A549 (cell line): Measurements from ENCODE around the gene CRYZ. TPM values are rescaled to one million over a fixed set of nuclear protein-coding genes. Genes with fewer than 3 reads are reported as not detected.

ENCODE experiments used
- ATAC-seq, 2 experiments: fragments of 200-7000 bp in 1 of 2; fragments of >200 bp in 1 of 2; cut with Nextera tagmentation in 1 of 2; cut with Tn5 transposase in 1 of 2; 3 replicates each; pipeline versions ENCODE4 v1.8.0 to v1.9.1; 2018 to 2020; ENCODE audit warnings: mild to moderate bottlenecking in 1 of 2, moderate library complexity in 1 of 2
- CTCF ChIA-PET: fragments of 300-600 bp; sonication (Branson Sonifier 250); formaldehyde crosslinking; extraction: SDS; loops from one replicate; lab custom pipeline; 2021; ENCODE audit warnings: antibody characterized with exemption, inconsistent platforms; lab: Yijun Ruan, JAX
- POLR2A ChIA-PET: fragments of 350-600 bp; formaldehyde crosslinking; extraction: SDS; loops from one replicate; lab custom pipeline; 2021; ENCODE audit warnings: antibody characterized with exemption, inconsistent platforms; lab: Yijun Ruan, JAX
- DNase-seq, 2 experiments: peaks; one replicate each; pipeline versions ENCODE4 v3.0.0 to v3.0.0-alpha.2; 2011 to 2016; ENCODE audit warnings: low read depth in 1 of 2, low spot score in 1 of 2
- FAIRE-seq: peaks from 2 replicates; lab custom pipeline; 2011; peaks lifted over from hg19 to GRCh38; lab: Jason Lieb, UNC
- H3K27ac ChIP-seq, 2 experiments: fragments of >200 bp; sonication (Bioruptor Twin); formaldehyde crosslinking; 3 replicates each; pipeline ENCODE4 v1.5.1; 2016 to 2017
- H3K4me1 ChIP-seq: fragments of >200 bp; sonication (Bioruptor Twin); formaldehyde crosslinking; 3 replicates; pipeline ENCODE4 v1.6.1; 2016
- H3K4me2 ChIP-seq: fragments of >200 bp; sonication (Bioruptor Twin); formaldehyde crosslinking; 3 replicates; pipeline ENCODE4 v1.6.1; 2016
- H3K4me3 ChIP-seq: fragments of >200 bp; sonication (Bioruptor Twin); formaldehyde crosslinking; 3 replicates; pipeline ENCODE4 v1.5.1; 2016
- H3K9me3 ChIP-seq: fragments of >200 bp; sonication (Bioruptor Twin); formaldehyde crosslinking; 3 replicates; pipeline ENCODE4 v1.6.1; 2016
- BHLHE40 ChIP-seq: IDR thresholded peaks from 2 replicates; pipeline ENCODE4 v1.6.1; 2012; ENCODE audit warnings: low read depth, low read length, inconsistent platforms
- CBX2 ChIP-seq: fragments of 200-600 bp; sonication (generic); IDR thresholded peaks from 2 replicates; pipeline ENCODE4 v1.6.1; 2016; ENCODE audit warnings: low read depth, mild to moderate bottlenecking, borderline replicate concordance
- CHD2 ChIP-seq: fragments of 150-350 bp; IDR thresholded peaks from 2 replicates; pipeline ENCODE4 v1.6.1; 2014; ENCODE audit warnings: low read length; ENCODE audit not compliant: partially characterized antibody
- CHD4 ChIP-seq: fragments of 200-600 bp; sonication (generic); IDR thresholded peaks from 2 replicates; pipeline ENCODE4 v1.6.1; 2016; ENCODE audit warnings: antibody characterized with exemption, mild to moderate bottlenecking, borderline replicate concordance
- EHF ChIP-seq: fragments of 250-450 bp; sonication (Bioruptor Pico); IDR thresholded peaks from 2 replicates; pipeline ENCODE4 v1.5.0; 2020; ENCODE audit warnings: mild to moderate bottlenecking
- FOXS1 ChIP-seq: fragments of 250-450 bp; sonication (Bioruptor Pico); IDR thresholded peaks from 2 replicates; pipeline ENCODE4 v1.5.0; 2020; ENCODE audit warnings: mild to moderate bottlenecking, moderate library complexity
- HOXA7 ChIP-seq: fragments of 250-450 bp; sonication (Bioruptor Pico); IDR thresholded peaks from 2 replicates; pipeline ENCODE4 v1.5.0; 2020; ENCODE audit warnings: mild to moderate bottlenecking, moderate library complexity
- HOXB13 ChIP-seq: fragments of 250-450 bp; sonication (Bioruptor Pico); IDR thresholded peaks from 2 replicates; pipeline ENCODE4 v1.5.0; 2020; ENCODE audit warnings: low read depth, mild to moderate bottlenecking, moderate library complexity
- JUN ChIP-seq, 2 experiments: fragments of >200 bp; sonication (Bioruptor Twin); formaldehyde crosslinking; IDR thresholded peaks; 2 replicates in 1 of 2; 3 replicates in 1 of 2; pipeline ENCODE4 v1.6.1; 2016 to 2017
- JUNB ChIP-seq: fragments of >200 bp; sonication (Bioruptor Twin); formaldehyde crosslinking; IDR thresholded peaks from 2 replicates; pipeline ENCODE4 v1.6.1; 2016
- NFE2L2 ChIP-seq: fragments of 150-350 bp; conservative IDR thresholded peaks from 2 replicates; pipeline ENCODE4 v1.6.1; 2014; ENCODE audit warnings: low read length
- PHF8 ChIP-seq: fragments of 200-600 bp; sonication (generic); IDR thresholded peaks from 2 replicates; pipeline ENCODE4 v1.6.1; 2016; ENCODE audit warnings: low read depth, mild to moderate bottlenecking, antibody characterized with exemption, moderate library complexity, borderline replicate concordance
- POLR2A ChIP-seq: IDR thresholded peaks from 2 replicates; pipeline ENCODE4 v1.6.1; 2012; ENCODE audit warnings: mild to moderate bottlenecking, low read length
- RAD21 ChIP-seq, 2 experiments: fragments of >200 bp in 1 of 2; sonication (Bioruptor Twin) in 1 of 2; formaldehyde crosslinking in 1 of 2; IDR thresholded peaks in 1 of 2; conservative IDR thresholded peaks in 1 of 2; 2 replicates in 1 of 2; 3 replicates in 1 of 2; pipeline ENCODE4 v1.6.1; 2012 to 2018; ENCODE audit warnings: inconsistent platforms in 1 of 2
- RFX5 ChIP-seq: fragments of 450-650 bp; IDR thresholded peaks from 2 replicates; pipeline ENCODE4 v1.7.1; 2014; ENCODE audit warnings: antibody characterized with exemption, mild to moderate bottlenecking, moderate library complexity
- RNF2 ChIP-seq: fragments of 200-600 bp; sonication (generic); IDR thresholded peaks from 2 replicates; pipeline ENCODE4 v1.6.1; 2016; ENCODE audit warnings: low read depth, mild to moderate bottlenecking, antibody characterized with exemption, moderate library complexity, borderline replicate concordance
- SMC3 ChIP-seq: fragments of >200 bp; sonication (Bioruptor Twin); formaldehyde crosslinking; IDR thresholded peaks from 3 replicates; pipeline ENCODE4 v1.6.1; 2018; ENCODE audit warnings: inconsistent platforms
- SREBF2 ChIP-seq: fragments of 450-650 bp; IDR thresholded peaks from 2 replicates; pipeline ENCODE4 v1.6.1; 2014; ENCODE audit warnings: mild to moderate bottlenecking, moderate library complexity
- TFCP2L1 ChIP-seq: fragments of 250-450 bp; sonication (Bioruptor Pico); IDR thresholded peaks from 2 replicates; pipeline ENCODE4 v1.5.0; 2021; ENCODE audit warnings: mild to moderate bottlenecking
- TP53 ChIP-seq: fragments of 250-450 bp; sonication (Bioruptor Pico); IDR thresholded peaks from 2 replicates; pipeline ENCODE4 v1.5.0; 2021; ENCODE audit warnings: mild to moderate bottlenecking, moderate library complexity
- ZNF302 ChIP-seq: fragments of 250-450 bp; sonication (Bioruptor Pico); IDR thresholded peaks from 2 replicates; pipeline ENCODE4 v1.9.0; 2021; ENCODE audit warnings: inconsistent platforms, mild to moderate bottlenecking, moderate library complexity
- whole genome bisulfite sequencing: methylation state at CpG from one replicate; pipeline ENCODE4 v1.1.6; 2017; ENCODE audit errors: missing lambda C conversion rate; 5-methylcytosine and 5-hydroxymethylcytosine counted together
- polyA plus RNA-seq, 4 experiments: library from polyadenylated mRNA; depleted of rRNA in 3 of 4; stranded (reverse); fragments of >200 nt; fragmentation: RNase III in 1 of 4; extraction: RNeasy Plus Mini Kit Qiagen cat#74134 plus additional on column Dnase treatment in 1 of 4; gene quantifications; 2 replicates in 3 of 4; 3 replicates in 1 of 4; pipeline ENCODE4 v1.2.3, GENCODE V29; 2011 to 2017
- TF ChIP-seq, protein P1 (sequence below): fragments of 150-350 bp; IDR thresholded peaks from 2 replicates; pipeline ENCODE4 v1.6.1; 2014; ENCODE audit warnings: low read depth, mild to moderate bottlenecking, low read length
- TF ChIP-seq, protein P2 (sequence below): fragments of >200 bp; sonication (Bioruptor Twin); formaldehyde crosslinking; IDR thresholded peaks from 3 replicates; pipeline ENCODE4 v1.5.1; 2016
- TF ChIP-seq, protein P3 (sequence below): IDR thresholded peaks from 2 replicates; pipeline ENCODE4 v1.6.1; 2012; ENCODE audit warnings: low read depth, borderline replicate concordance
- TF ChIP-seq, protein P4 (sequence below): IDR thresholded peaks from 2 replicates; pipeline ENCODE4 v1.6.1; 2012
- TF ChIP-seq, protein P5 (sequence below): IDR thresholded peaks from 2 replicates; pipeline ENCODE4 v1.6.1; 2012

The CRYZ gene
- polyA plus RNA-seq, 2 of the 4 experiments (the other 2 are of a cell fraction): 99.1 to 159 TPM

DNA sequence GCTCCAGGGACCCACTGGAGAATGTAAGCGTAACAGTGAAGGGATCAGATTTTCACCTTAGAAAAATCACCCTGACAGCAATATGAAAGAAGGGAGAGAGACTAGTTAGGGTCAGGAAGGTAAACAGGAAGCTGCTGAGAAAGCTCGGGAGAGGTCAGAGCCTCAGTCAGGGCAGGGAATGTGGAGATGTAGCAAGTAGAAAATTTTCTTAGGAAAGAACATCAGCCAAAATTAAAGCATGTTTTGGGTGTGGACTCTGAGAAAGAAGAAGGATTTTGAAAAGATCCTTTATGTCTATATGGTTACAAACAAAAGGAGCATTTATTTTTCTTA, 42.5 kb downstream of the CRYZ start (continued):
- TF ChIP-seq, protein P1, sequence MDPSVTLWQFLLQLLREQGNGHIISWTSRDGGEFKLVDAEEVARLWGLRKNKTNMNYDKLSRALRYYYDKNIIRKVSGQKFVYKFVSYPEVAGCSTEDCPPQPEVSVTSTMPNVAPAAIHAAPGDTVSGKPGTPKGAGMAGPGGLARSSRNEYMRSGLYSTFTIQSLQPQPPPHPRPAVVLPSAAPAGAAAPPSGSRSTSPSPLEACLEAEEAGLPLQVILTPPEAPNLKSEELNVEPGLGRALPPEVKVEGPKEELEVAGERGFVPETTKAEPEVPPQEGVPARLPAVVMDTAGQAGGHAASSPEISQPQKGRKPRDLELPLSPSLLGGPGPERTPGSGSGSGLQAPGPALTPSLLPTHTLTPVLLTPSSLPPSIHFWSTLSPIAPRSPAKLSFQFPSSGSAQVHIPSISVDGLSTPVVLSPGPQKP: no peak
- no peak for TF ChIP-seq TP53
- TF ChIP-seq CHD2: no peak

DNA sequence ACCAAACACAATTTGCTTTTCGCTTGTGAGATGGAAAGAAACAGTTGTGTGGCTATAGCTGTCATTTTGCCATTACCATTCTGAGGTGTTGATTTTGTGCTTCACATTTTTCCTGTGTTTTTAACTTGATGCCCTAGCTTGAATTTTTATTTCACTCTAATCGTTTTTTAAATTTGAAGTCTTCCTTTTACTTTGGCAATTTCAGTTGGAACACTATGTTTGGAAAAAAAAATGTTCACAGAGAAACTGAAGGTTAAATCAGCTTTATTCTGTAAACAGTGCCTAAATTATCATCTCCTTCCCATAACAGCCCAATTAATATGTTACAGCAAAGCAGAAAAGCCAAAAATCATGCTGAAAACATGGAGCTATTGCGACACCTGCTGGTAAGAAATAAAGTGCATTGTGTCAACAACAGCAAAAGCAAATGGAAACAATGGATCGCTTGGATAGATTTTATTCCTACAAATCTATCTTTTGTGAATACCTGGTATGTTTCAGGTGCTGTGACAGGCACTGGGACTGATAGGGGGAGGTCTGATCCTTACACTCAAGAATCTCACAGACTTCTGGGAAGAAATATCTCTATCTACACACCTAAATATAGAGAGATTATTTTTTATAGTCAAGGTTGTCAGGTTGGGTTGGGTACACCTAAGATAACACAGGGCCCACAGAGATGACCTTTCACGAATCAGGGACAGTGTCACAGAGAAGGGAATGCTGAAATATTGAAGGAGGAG, 43.1 kb downstream of the CRYZ start:
- DNase-seq (peak in 1 of 2 experiments; percentile 42), ATAC-seq (peak in 1 of 2 experiments; percentile 73; a peak in 4 of 6 replicates)
- peak; percentile 79 to 81 for TF ChIP-seq RAD21 (conservative IDR thresholded peaks at IDR 0.05 in 1 of 2, IDR thresholded peaks at IDR 0.05 in 1 of 2)
- TF ChIP-seq CHD4: no peak
- no peak for TF ChIP-seq RFX5
- TF ChIP-seq, protein P2, sequence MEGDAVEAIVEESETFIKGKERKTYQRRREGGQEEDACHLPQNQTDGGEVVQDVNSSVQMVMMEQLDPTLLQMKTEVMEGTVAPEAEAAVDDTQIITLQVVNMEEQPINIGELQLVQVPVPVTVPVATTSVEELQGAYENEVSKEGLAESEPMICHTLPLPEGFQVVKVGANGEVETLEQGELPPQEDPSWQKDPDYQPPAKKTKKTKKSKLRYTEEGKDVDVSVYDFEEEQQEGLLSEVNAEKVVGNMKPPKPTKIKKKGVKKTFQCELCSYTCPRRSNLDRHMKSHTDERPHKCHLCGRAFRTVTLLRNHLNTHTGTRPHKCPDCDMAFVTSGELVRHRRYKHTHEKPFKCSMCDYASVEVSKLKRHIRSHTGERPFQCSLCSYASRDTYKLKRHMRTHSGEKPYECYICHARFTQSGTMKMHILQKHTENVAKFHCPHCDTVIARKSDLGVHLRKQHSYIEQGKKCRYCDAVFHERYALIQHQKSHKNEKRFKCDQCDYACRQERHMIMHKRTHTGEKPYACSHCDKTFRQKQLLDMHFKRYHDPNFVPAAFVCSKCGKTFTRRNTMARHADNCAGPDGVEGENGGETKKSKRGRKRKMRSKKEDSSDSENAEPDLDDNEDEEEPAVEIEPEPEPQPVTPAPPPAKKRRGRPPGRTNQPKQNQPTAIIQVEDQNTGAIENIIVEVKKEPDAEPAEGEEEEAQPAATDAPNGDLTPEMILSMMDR: peak; percentile 80
- peak; percentile 67 for TF ChIP-seq SMC3
- TF ChIP-seq, all 56 proteins: peak for 3
- peak overlapping the region in 1 of 2 experiments; percentile 24; a peak in 1 of 6 replicates for H3K27ac ChIP-seq
- no peaks in the 10 kb centered on the region for H3K9me3 ChIP-seq
- ChIA-PET POLR2A (no interaction called here), CTCF (interaction anchor here (0.6 to 2.6 kb wide), 12 partner anchors 10 to 199 kb away, joined by 3 to 10 read pairs (median 4); partner anchors contain the start of gene TYW3)
- no peak for FAIRE-seq
- H3K4me2 ChIP-seq: peak overlapping the region; percentile 70
- H3K4me3 ChIP-seq: no peak overlapping the region
- 6% methylated on average over 5 of the region's 5 CpGs for WGBS
- peaks cover 19% of the 10 kb centered on the region; the same call in 2 of the 3 replicates for H3K4me1 ChIP-seq

DNA sequence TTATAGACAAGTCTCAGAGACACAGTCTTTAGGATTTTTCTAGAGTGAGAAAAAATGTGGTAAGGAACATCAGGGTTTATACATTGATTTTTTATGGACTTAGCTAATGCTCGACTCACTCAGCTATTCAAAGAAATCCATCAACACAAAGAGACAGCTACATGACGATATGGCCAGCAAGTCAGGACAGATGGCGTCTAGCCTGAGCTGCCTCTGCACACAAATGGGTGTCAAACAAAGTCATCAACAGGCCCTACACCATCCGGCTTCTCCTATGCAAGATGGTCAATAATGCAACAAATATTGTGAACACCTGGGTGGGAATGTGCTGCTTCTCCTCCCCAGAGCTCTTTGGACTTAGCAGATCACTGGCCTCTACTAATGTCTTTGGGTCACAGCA, 45.9 kb downstream of the CRYZ start:
- ATAC-seq (no peak), FAIRE-seq (no peak)
- peaks cover 5% of the 10 kb centered on the region; the same call in 2 of the 3 replicates for H3K4me1 ChIP-seq
- no peak overlapping the region for H3K4me2 ChIP-seq
- 31% methylated on average over 4 of the region's 4 CpGs for WGBS
- POLR2A ChIA-PET: no interaction called here
- no peak overlapping the region for H3K4me3 ChIP-seq
- no peak for TF ChIP-seq HOXA7
- no peak for TF ChIP-seq RNF2
- no peak for TF ChIP-seq PHF8
- no peak for TF ChIP-seq BHLHE40
- TF ChIP-seq FOXS1 (CRISPR knock-in tag): no peak
- TF ChIP-seq HOXB13: no peak
- no peak for TF ChIP-seq ZNF302 (CRISPR knock-in tag)
- no peak for TF ChIP-seq CBX2
- no peak for TF ChIP-seq EHF (CRISPR knock-in tag)
- TF ChIP-seq, protein P3, sequence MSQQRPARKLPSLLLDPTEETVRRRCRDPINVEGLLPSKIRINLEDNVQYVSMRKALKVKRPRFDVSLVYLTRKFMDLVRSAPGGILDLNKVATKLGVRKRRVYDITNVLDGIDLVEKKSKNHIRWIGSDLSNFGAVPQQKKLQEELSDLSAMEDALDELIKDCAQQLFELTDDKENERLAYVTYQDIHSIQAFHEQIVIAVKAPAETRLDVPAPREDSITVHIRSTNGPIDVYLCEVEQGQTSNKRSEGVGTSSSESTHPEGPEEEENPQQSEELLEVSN: no peak
- TF ChIP-seq, protein P2: no peak
- TF ChIP-seq, protein P4, sequence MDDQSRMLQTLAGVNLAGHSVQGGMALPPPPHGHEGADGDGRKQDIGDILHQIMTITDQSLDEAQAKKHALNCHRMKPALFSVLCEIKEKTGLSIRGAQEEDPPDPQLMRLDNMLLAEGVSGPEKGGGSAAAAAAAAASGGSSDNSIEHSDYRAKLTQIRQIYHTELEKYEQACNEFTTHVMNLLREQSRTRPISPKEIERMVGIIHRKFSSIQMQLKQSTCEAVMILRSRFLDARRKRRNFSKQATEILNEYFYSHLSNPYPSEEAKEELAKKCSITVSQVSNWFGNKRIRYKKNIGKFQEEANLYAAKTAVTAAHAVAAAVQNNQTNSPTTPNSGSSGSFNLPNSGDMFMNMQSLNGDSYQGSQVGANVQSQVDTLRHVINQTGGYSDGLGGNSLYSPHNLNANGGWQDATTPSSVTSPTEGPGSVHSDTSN: no peak
- TF ChIP-seq NFE2L2: no peak
- TF ChIP-seq, protein P5, sequence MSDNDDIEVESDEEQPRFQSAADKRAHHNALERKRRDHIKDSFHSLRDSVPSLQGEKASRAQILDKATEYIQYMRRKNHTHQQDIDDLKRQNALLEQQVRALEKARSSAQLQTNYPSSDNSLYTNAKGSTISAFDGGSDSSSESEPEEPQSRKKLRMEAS: no peak
- TF ChIP-seq JUN (IDR thresholded peaks at IDR 0.05): no peak
- no peak for TF ChIP-seq TFCP2L1
- TF ChIP-seq JUNB: no peak
- TF ChIP-seq SREBF2: no peak
- no peak for TF ChIP-seq POLR2A
- TF ChIP-seq, all 56 proteins: peak for 0
- no peaks in the 10 kb centered on the region for H3K9me3 ChIP-seq
- DNase-seq: no peak
- no peak overlapping the region for H3K27ac ChIP-seq
- CTCF ChIA-PET: no interaction called here
